SK-N-SH (cell line): ENCODE measurements around the gene ADCY7. TPM values are rescaled to one million over a fixed set of nuclear protein-coding genes. Genes with fewer than 3 reads are reported as not detected.

ENCODE experiments used
- CTCF ChIA-PET: fragments of 300-600, 350-600 bp; formaldehyde crosslinking; extraction: SDS; loops from one replicate; lab custom pipeline; 2021; lab: Yijun Ruan, JAX
- POLR2A ChIA-PET: fragments of 350-600 bp; sonication (Branson Sonifier 250); formaldehyde crosslinking; extraction: SDS; loops from one replicate; lab custom pipeline; 2020; ENCODE audit warnings: antibody characterized with exemption, inconsistent platforms; lab: Yijun Ruan, JAX
- DNase-seq: peaks from one replicate; pipeline ENCODE4 v3.0.0; 2012
- H2AFZ ChIP-seq: fragments of 200-600 bp; sonication (generic); 2 replicates; pipeline ENCODE4 v1.8.1; 2016; ENCODE audit warnings: antibody characterized with exemption, mild to moderate bottlenecking, low read depth
- H3F3A ChIP-seq: fragments of 200-600 bp; sonication (generic); replicated peaks from 2 replicates; pipeline ENCODE3; 2016; ENCODE audit warnings: antibody characterized with exemption, mild to moderate bottlenecking; ENCODE audit not compliant: insufficient read depth
- H3K27ac ChIP-seq, 2 experiments: fragments of 200-500 bp in 1 of 2; fragments of 200-600 bp in 1 of 2; sonication (Bioruptor generic) in 1 of 2; sonication (generic), shearing (Covaris generic) in 1 of 2; 2 replicates each; pipeline versions ENCODE4 v1.5.1 to v1.6.1; 2014 to 2016; ENCODE audit warnings: low read depth in 2 of 2, inconsistent platforms in 1 of 2, low read length in 1 of 2, mild to moderate bottlenecking in 1 of 2, mixed read lengths in 1 of 2
- H3K27me3 ChIP-seq: fragments of 200-600 bp; sonication (generic), shearing (Covaris generic); 2 replicates; pipeline ENCODE4 v1.6.1; 2016; ENCODE audit warnings: mixed run types; ENCODE audit not compliant: insufficient read depth
- H3K36me3 ChIP-seq, 2 experiments: fragments of 200-500 bp in 1 of 2; fragments of 200-600 bp in 1 of 2; sonication (Bioruptor generic) in 1 of 2; sonication (generic) in 1 of 2; replicated peaks in 1 of 2; 2 replicates each; pipeline versions ENCODE3 to v1.5.1; 2014 to 2016; ENCODE audit warnings: low read length in 1 of 2, mild to moderate bottlenecking in 1 of 2; ENCODE audit not compliant: insufficient read depth in 2 of 2, control insufficient read depth in 1 of 2
- H3K4me1 ChIP-seq, 2 experiments: fragments of 200-500 bp in 1 of 2; fragments of 200-600 bp in 1 of 2; sonication (Bioruptor generic) in 1 of 2; sonication (generic), shearing (Covaris generic) in 1 of 2; 2 replicates each; pipeline versions ENCODE4 v1.5.1 to v1.6.1; 2014 to 2016; ENCODE audit warnings: low read depth in 1 of 2, low read length in 1 of 2, mixed run types in 1 of 2; ENCODE audit not compliant: insufficient read depth in 2 of 2, control insufficient read depth in 1 of 2
- H3K4me2 ChIP-seq: fragments of 200-600 bp; sonication (generic), shearing (Covaris generic); 2 replicates; pipeline ENCODE4 v1.6.1; 2017; ENCODE audit warnings: mixed run types
- H3K4me3 ChIP-seq, 2 experiments: fragments of 200-500 bp in 1 of 2; fragments of 200-600 bp in 1 of 2; sonication (Bioruptor generic) in 1 of 2; sonication (generic), shearing (Covaris generic) in 1 of 2; 2 replicates each; pipeline versions ENCODE4 v1.5.1 to v1.8.1; 2014 to 2016; ENCODE audit warnings: low read depth in 2 of 2, inconsistent platforms in 1 of 2, low read length in 1 of 2, mild to moderate bottlenecking in 1 of 2, mixed read lengths in 1 of 2, moderate library complexity in 1 of 2
- H3K79me2 ChIP-seq: fragments of 200-600 bp; sonication (generic); 2 replicates; pipeline ENCODE4 v1.8.1; 2017; ENCODE audit warnings: mild to moderate bottlenecking; ENCODE audit not compliant: insufficient read depth
- H3K9ac ChIP-seq: fragments of 200-600 bp; sonication (generic); 2 replicates; pipeline ENCODE4 v1.6.1; 2017; ENCODE audit warnings: mixed run types
- H3K9me2 ChIP-seq: fragments of 200-600 bp; sonication (generic); 2 replicates; pipeline ENCODE4 v1.6.1; 2017; ENCODE audit warnings: mixed run types
- H3K9me3 ChIP-seq: fragments of 200-600 bp; sonication (generic); 2 replicates; pipeline ENCODE4 v1.6.1; 2017; ENCODE audit warnings: mixed run types, mild to moderate bottlenecking, moderate library complexity
- H4K20me1 ChIP-seq: fragments of 200-600 bp; sonication (generic); 2 replicates; pipeline ENCODE4 v1.6.1; 2017; ENCODE audit warnings: mild to moderate bottlenecking, mixed run types; ENCODE audit not compliant: insufficient read depth
- ELF1 ChIP-seq: IDR thresholded peaks from 2 replicates; pipeline ENCODE4 v1.4.0; 2012
- FOSL2 ChIP-seq: IDR thresholded peaks from 2 replicates; pipeline ENCODE4 v1.4.0; 2012; ENCODE audit warnings: low read depth, mild to moderate bottlenecking, moderate library complexity, borderline replicate concordance
- GATA2 ChIP-seq: sonication (generic); formaldehyde crosslinking; IDR thresholded peaks from 2 replicates; pipeline ENCODE4 v1.5.0; 2020; ENCODE audit warnings: mild to moderate bottlenecking, missing genetic modification reagents
- JUND ChIP-seq: IDR thresholded peaks from 2 replicates; pipeline ENCODE4 v1.4.0; 2012
- NFIC ChIP-seq: IDR thresholded peaks from 2 replicates; pipeline ENCODE4 v1.4.0; 2012; ENCODE audit warnings: borderline replicate concordance
- RAD21 ChIP-seq: IDR thresholded peaks from 2 replicates; pipeline ENCODE4 v1.6.1; 2012; ENCODE audit warnings: mild to moderate bottlenecking, low read length
- TEAD4 ChIP-seq: IDR thresholded peaks from 2 replicates; pipeline ENCODE4 v1.4.0; 2012; ENCODE audit warnings: mild to moderate bottlenecking, borderline replicate concordance; ENCODE audit not compliant: insufficient read depth
- USF1 ChIP-seq: IDR thresholded peaks from 2 replicates; pipeline ENCODE4 v1.4.0; 2012; ENCODE audit warnings: low read depth, borderline replicate concordance
- WGBS: methylation state at CpG from one replicate; pipeline ENCODE4 v1.1.6; 2017; ENCODE audit warnings: low lambda C conversion rate; 5-methylcytosine and 5-hydroxymethylcytosine counted together
- polyA plus RNA-seq, 3 experiments: library from polyadenylated mRNA; depleted of rRNA; stranded (reverse); fragments of >200 nt; gene quantifications; 2 replicates each; pipeline ENCODE4 v1.2.3, GENCODE V29; 2012

The ADCY7 gene
- polyA plus RNA-seq, 1 of the 3 experiments (the other 2 are of a cell fraction), result 14.3 TPM

GRCh38 chr16:50280932-50281331 is 14.6 kb downstream of the ADCY7 start (continued):
- no peak for TF ChIP-seq GATA2 (CRISPR knock-in tag)

DNA sequence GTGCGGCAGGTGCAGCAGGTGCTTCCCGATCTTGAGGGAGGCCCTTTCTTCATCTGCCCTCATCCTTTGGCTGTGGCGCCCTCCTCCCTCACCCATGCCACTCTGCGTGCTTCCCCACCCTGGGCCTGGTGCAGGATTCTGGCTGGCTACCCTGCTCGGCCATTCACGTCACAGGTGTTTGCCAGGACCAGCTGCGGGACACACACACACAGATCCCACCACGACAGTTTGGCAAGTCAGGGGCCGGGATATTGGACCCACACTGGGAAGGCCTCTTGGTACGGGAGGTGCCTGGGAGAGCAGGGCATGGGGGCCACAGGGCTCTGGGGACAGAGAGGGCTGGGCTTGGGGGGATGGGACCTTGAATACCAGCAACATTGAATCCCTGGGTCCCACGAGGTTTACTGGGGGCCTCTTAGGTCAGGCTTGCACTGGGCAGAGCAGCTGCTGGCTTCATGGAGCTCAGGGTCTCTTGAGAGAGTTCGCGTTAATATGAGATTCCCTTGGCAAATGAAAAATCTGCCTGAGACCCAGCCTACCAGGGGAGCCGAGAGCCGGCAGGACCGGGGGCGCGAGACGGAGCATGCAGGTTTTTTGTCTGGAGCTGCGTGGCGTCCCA is 15.1 kb downstream of the ADCY7 start:
- peaks cover 16% of the 10 kb centered on the region; the same call in 1 of the 2 replicates for H3K79me2 ChIP-seq

DNA sequence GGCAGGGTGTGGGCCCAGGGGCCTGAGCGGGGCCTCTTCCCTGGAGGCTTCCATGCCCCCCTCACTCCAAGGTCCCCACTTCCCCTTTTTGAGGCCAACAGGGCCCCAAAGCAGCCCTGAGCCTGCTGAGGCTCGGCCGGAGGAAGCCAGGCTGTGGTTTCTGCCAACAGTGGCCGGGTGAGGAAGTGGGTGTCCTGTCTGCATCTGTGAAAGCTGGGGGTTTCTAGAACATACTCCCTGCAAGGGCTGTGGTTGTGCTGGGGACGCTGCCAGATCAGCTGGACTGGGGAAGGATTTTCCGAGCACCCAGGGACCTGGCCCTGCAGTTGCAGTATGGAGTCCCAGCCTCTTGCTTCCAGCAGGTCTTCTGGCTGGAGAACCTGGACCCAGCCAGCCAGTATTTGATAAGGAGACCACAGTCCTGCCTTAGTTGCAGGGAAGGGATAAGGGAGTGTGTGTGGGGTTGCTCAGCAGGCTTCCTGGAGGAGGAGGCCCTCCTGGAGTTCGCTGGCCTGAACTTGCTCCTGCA is 15.7 kb downstream of the ADCY7 start:
- 93% methylated on average over 3 of the region's 7 CpGs for WGBS
- Histone ChIP-seq H3K4me1 (peaks cover 0 to 19% of the 10 kb centered on the region in 2 experiments; a peak in 1 of 4 replicates), H3K79me2 (peaks cover 16% of the 10 kb centered on the region; the same call in 1 of the 2 replicates), H4K20me1 (peaks cover 10% of the 10 kb centered on the region; the same call in 1 of the 2 replicates), H3K36me3 (no peaks in the 10 kb centered on the region), H3F3A (peaks cover 4% of the 10 kb centered on the region), H2AFZ (no peak overlapping the region), H3K4me2 (no peak overlapping the region), H3K27me3 (no peaks in the 10 kb centered on the region), H3K9me3 (no peaks in the 10 kb centered on the region), H3K9me2 (no peaks in the 10 kb centered on the region), H3K9ac (no peak overlapping the region), H3K27ac (no peak overlapping the region), H3K4me3 (no peak overlapping the region)
- TF ChIP-seq RAD21, result no peak
- ChIA-PET POLR2A (no interaction called here), CTCF (interaction anchor here (2.4 kb wide), 1 partner anchor 28 kb away, joined by 6 read pairs; no protein-coding TSS in a partner anchor)
- no peak for DNase-seq

More for the DNA sequence above, 15.1 kb downstream of the ADCY7 start:
- Histone ChIP-seq H3F3A (peaks cover 4% of the 10 kb centered on the region), H3K27me3 (no peaks in the 10 kb centered on the region), H3K4me3 (no peak overlapping the region), H3K9me2 (no peaks in the 10 kb centered on the region), H2AFZ (no peak overlapping the region), H3K27ac (no peak overlapping the region), H3K4me2 (no peak overlapping the region), H3K4me1 (peaks cover 0 to 19% of the 10 kb centered on the region in 2 experiments; a peak in 1 of 4 replicates), H3K9ac (no peak overlapping the region), H3K9me3 (no peaks in the 10 kb centered on the region), H4K20me1 (peaks cover 13% of the 10 kb centered on the region; the same call in 1 of the 2 replicates), H3K36me3 (no peaks in the 10 kb centered on the region)
- 95% methylated on average over 8 of the region's 21 CpGs for WGBS
- POLR2A ChIA-PET, result no interaction called here
- DNase-seq, result no peak
- CTCF ChIA-PET, result interaction anchor here (2.4 kb wide), 1 partner anchor 27 kb away, joined by 6 read pairs; no protein-coding TSS in a partner anchor
- TF ChIP-seq GATA2 (CRISPR knock-in tag), result no peak
- no peak for TF ChIP-seq JUND
- TF ChIP-seq TEAD4, result no peak
- no peak for TF ChIP-seq USF1
- TF ChIP-seq FOSL2, result no peak
- TF ChIP-seq NFIC, result no peak
- no peak for TF ChIP-seq ELF1
